Panc1 (cell line): ENCODE results near the gene MED28. TPM values are rescaled to one million over a fixed set of nuclear protein-coding genes. Genes with fewer than 3 reads are reported as not detected.

Source experiments
- ATAC-seq: fragments of 200-7000 bp; cut with Tn5 transposase; 2 replicates; pipeline ENCODE4 v1.9.1; 2020; ENCODE audit warnings: mild to moderate bottlenecking, moderate library complexity
- BruUV-seq: library from RNA; stranded (reverse); fragments of 400-500 nt; replicated peaks from 2 replicates; lab custom pipeline; 2021; lab: Mats Ljungman, UMichigan
- CTCF ChIA-PET: fragments of 300-600 bp; sonication (Branson Sonifier 250); formaldehyde crosslinking; loops from one replicate; lab custom pipeline; 2022; ENCODE audit warnings: antibody characterized with exemption; lab: Charles Lee
- POLR2A ChIA-PET: fragments of 300-600 bp; sonication (Branson Sonifier 250); formaldehyde crosslinking; loops from one replicate; lab custom pipeline; 2022; ENCODE audit warnings: antibody characterized with exemption; lab: Charles Lee
- DNase-seq: peaks from one replicate; pipeline ENCODE4 v3.0.0-alpha.2; 2010; ENCODE audit warnings: low read depth, low spot score
- H3K27ac ChIP-seq: 2 replicates; pipeline ENCODE4 v1.5.1; 2011; ENCODE audit warnings: mild to moderate bottlenecking, low read length, inconsistent platforms
- H3K27me3 ChIP-seq: fragments of 200-500 bp; sonication (Bioruptor generic); 2 replicates; pipeline ENCODE4 v1.6.0; 2014; ENCODE audit warnings: low read length, inconsistent platforms; ENCODE audit not compliant: control insufficient read depth, insufficient read depth
- H3K36me3 ChIP-seq: fragments of 200-500 bp; sonication (Bioruptor generic); 2 replicates; pipeline ENCODE4 v1.5.1; 2014; ENCODE audit warnings: inconsistent platforms, mild to moderate bottlenecking, low read length, moderate library complexity; ENCODE audit not compliant: control insufficient read depth, insufficient read depth
- H3K4me1 ChIP-seq: 2 replicates; pipeline ENCODE4 v1.5.1; 2011; ENCODE audit warnings: inconsistent platforms, mild to moderate bottlenecking, low read length, moderate library complexity; ENCODE audit not compliant: control insufficient read depth, insufficient read depth
- H3K4me3 ChIP-seq, 2 experiments: 2 replicates each; pipeline ENCODE4 v1.5.1; 2011 to 2012; ENCODE audit warnings: low read depth in 2 of 2, low read length in 2 of 2, mild to moderate bottlenecking in 2 of 2, inconsistent platforms in 1 of 2, moderate library complexity in 1 of 2
- H3K9me3 ChIP-seq: fragments of 200-500 bp; sonication (Bioruptor generic); 2 replicates; pipeline ENCODE4 v1.5.1; 2014; ENCODE audit warnings: low read depth, mild to moderate bottlenecking, inconsistent platforms, low read length, moderate library complexity; ENCODE audit not compliant: control insufficient read depth, insufficient read depth
- POLR2AphosphoS5 ChIP-seq: IDR thresholded peaks from 2 replicates; pipeline ENCODE4 v1.6.1; 2012; ENCODE audit warnings: mild to moderate bottlenecking, low read depth, low read length, moderate library complexity
- SIN3A ChIP-seq: IDR thresholded peaks from 2 replicates; pipeline ENCODE4 v1.6.1; 2012; ENCODE audit warnings: low read depth, mild to moderate bottlenecking, low read length, moderate library complexity, borderline replicate concordance; ENCODE audit not compliant: insufficient read depth
- TCF7L2 ChIP-seq: IDR thresholded peaks from 2 replicates; pipeline ENCODE4 v1.6.1; 2011; ENCODE audit warnings: mild to moderate bottlenecking, low read depth, low read length, inconsistent platforms
- in situ Hi-C: cut with HindIII; loops from 2 replicates; pipeline ENCODE4 v1.10.0; 2016; ENCODE audit warnings: low sequenced_read_pairs, low pct_unique_long_range_greater_than_20kb
- intact Hi-C: fragments of 100-400 bp; cut with micrococcal nuclease; formaldehyde crosslinking; loops from one replicate; pipeline ENCODE4 v1.10.0; 2022; ENCODE audit not compliant: unreplicated experiment
- total RNA-seq: library from RNA; stranded (reverse); gene quantifications from one replicate; pipeline ENCODE4 v1.2.1, GENCODE V29; 2021; ENCODE audit not compliant: unreplicated experiment
- TF ChIP-seq, protein P1 (sequence below): fragments of 450-650 bp; IDR thresholded peaks from 2 replicates; pipeline ENCODE4 v1.5.1; 2017; ENCODE audit warnings: mild to moderate bottlenecking
- TF ChIP-seq, protein P2 (sequence below), 2 experiments: IDR thresholded peaks; 2 replicates each; pipeline ENCODE4 v1.6.1; 2011 to 2012; ENCODE audit warnings: low read depth in 2 of 2, control low read depth in 1 of 2, low read length in 1 of 2, mild to moderate bottlenecking in 1 of 2, moderate library complexity in 1 of 2; ENCODE audit not compliant: insufficient read depth in 1 of 2

Gene MED28
- total RNA-seq, 1 experiment from 2014 or later = 32.1 TPM

DNA sequence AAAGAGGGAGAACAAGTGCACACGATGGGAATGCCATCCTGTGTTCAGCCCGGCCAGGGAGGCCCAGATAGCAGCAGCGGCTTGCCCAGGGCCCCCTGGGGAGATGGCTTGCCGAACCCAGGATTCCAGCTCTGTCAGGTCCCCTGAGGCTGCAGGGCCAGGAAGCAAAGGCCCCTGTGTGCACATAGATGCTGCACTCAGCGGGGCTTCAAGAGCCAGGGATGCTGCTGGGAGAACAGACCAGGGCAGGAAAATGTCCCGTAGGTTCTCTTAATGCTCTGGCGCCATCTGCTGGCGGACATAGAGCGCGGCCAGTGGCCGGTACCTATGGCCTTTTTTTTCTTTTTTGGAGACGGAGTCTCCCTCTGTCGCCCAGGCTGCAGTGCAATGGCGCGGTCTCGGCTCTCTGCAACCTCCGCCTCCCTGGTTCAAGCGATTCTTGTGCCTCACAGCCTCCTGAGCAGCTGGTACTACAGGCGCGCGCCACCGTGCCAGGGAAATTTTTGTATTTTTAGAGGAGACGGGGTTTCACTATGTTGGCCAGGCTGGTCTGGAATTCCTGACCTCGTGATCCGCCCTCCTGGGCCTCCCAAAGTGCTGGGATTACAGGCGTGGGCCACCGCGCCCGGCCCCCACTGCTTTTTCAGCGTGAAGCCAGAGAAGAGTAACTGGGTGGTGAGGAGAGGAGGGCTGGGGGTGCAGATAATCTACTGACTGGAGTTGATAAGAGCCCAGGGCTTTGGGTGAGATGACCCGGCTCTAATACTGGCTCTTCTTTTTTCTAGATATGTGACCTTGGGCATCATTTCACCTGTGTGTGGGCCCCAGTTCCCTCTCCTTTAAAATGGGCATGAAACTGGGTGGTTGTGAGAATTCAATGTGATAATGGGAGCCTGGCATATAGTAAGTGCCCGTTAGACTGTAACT is 22.5 kb downstream of the MED28 start:
- in situ Hi-C loops = no loop called here
- H3K4me3 ChIP-seq = no peak overlapping the region

DNA sequence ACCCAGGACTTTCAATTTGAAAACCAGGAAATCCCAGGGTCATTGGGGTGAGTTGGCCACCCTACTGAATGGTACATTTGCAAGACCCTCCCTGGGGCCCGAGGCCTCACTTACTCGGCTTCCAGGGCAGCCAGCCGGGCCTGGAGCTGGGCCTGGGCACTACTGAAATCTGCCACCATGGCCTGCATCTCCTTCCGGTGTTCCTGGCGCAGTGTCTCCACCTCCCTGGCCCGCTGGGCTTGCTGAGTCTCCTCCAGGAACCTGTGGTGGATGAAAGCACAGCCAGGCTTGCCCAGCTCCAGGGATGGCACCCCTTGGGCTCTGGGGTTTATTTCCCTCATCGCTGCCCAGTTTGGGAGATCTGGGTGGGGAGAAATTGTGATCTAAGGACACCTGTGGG is 24.7 kb downstream of the MED28 start:
- intact Hi-C loops = no loop called here
- BruUV-seq = no TSS peak
- ChIA-PET POLR2A (no interaction called here), CTCF (no interaction called here)
- Histone ChIP-seq H3K36me3 (no peaks in the 10 kb centered on the region), H3K9me3 (no peaks in the 10 kb centered on the region), H3K27me3 (no peaks in the 10 kb centered on the region), H3K4me1 (no peaks in the 10 kb centered on the region), H3K27ac (no peak overlapping the region), H3K4me3 (no peak overlapping the region)
- TF ChIP-seq TCF7L2 = no peak
- no peak for TF ChIP-seq SIN3A
- TF ChIP-seq, protein P1, sequence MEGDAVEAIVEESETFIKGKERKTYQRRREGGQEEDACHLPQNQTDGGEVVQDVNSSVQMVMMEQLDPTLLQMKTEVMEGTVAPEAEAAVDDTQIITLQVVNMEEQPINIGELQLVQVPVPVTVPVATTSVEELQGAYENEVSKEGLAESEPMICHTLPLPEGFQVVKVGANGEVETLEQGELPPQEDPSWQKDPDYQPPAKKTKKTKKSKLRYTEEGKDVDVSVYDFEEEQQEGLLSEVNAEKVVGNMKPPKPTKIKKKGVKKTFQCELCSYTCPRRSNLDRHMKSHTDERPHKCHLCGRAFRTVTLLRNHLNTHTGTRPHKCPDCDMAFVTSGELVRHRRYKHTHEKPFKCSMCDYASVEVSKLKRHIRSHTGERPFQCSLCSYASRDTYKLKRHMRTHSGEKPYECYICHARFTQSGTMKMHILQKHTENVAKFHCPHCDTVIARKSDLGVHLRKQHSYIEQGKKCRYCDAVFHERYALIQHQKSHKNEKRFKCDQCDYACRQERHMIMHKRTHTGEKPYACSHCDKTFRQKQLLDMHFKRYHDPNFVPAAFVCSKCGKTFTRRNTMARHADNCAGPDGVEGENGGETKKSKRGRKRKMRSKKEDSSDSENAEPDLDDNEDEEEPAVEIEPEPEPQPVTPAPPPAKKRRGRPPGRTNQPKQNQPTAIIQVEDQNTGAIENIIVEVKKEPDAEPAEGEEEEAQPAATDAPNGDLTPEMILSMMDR = no peak
- TF ChIP-seq, protein P2, sequence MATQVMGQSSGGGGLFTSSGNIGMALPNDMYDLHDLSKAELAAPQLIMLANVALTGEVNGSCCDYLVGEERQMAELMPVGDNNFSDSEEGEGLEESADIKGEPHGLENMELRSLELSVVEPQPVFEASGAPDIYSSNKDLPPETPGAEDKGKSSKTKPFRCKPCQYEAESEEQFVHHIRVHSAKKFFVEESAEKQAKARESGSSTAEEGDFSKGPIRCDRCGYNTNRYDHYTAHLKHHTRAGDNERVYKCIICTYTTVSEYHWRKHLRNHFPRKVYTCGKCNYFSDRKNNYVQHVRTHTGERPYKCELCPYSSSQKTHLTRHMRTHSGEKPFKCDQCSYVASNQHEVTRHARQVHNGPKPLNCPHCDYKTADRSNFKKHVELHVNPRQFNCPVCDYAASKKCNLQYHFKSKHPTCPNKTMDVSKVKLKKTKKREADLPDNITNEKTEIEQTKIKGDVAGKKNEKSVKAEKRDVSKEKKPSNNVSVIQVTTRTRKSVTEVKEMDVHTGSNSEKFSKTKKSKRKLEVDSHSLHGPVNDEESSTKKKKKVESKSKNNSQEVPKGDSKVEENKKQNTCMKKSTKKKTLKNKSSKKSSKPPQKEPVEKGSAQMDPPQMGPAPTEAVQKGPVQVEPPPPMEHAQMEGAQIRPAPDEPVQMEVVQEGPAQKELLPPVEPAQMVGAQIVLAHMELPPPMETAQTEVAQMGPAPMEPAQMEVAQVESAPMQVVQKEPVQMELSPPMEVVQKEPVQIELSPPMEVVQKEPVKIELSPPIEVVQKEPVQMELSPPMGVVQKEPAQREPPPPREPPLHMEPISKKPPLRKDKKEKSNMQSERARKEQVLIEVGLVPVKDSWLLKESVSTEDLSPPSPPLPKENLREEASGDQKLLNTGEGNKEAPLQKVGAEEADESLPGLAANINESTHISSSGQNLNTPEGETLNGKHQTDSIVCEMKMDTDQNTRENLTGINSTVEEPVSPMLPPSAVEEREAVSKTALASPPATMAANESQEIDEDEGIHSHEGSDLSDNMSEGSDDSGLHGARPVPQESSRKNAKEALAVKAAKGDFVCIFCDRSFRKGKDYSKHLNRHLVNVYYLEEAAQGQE (IDR thresholded peaks at IDR 0.05; ENCODE audit: insufficient read depth in 1 of 2, low read depth in 2 of 2, low read length in 1 of 2) = no peak
- no peak for TF ChIP-seq POLR2AphosphoS5
- in situ Hi-C loops = no loop called here
- ATAC-seq (no peak), DNase-seq (no peak)

More for the DNA sequence above, 22.5 kb downstream of the MED28 start:
- Histone ChIP-seq H3K4me1 (no peaks in the 10 kb centered on the region), H3K27ac (no peak overlapping the region), H3K36me3 (peaks cover 4% of the 10 kb centered on the region; the same call in 1 of the 2 replicates), H3K27me3 (no peaks in the 10 kb centered on the region), H3K9me3 (no peaks in the 10 kb centered on the region)
- BruUV-seq = no TSS peak
- DNase-seq (peak; percentile 39), ATAC-seq (peak; percentile 97)
- TF ChIP-seq, protein P1 = peak; percentile 90
- TF ChIP-seq POLR2AphosphoS5 (peak; percentile 22; the same call in 1 of the 2 replicates), SIN3A (no peak)
- CTCF ChIA-PET = no interaction called here
- intact Hi-C loops = no loop called here
- POLR2A ChIA-PET = no interaction called here
